Epidermal melanocyte (primary cell): ENCODE measurements around the gene ZDHHC18.

Experiments
- DNase-seq: peaks from one replicate; pipeline ENCODE4 v3.0.0; 2011; ENCODE audit warnings: low spot score; ENCODE audit not compliant: insufficient read length

ZDHHC18 gene

DNA sequence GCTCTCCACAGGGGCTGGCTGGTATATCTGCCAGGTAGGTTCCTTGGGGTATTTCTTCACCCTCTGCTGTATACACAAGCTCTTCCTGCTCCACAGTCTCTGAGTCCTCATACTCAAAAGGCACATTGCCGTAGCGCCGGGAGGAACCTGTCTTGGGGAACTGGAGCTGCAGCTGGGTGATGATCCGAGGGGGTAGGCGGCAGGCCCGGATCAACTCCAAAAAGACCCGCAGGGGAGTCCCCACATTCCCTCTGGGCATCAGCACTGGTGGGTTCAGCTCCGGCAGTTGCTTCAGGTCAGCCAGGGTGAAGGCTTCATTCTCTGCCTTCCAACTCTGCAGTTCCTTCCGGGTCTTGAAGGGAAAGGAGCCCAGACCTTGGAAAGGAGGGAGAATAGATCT, 70.9 kb downstream of the ZDHHC18 start:
- no peak for DNase-seq

DNA sequence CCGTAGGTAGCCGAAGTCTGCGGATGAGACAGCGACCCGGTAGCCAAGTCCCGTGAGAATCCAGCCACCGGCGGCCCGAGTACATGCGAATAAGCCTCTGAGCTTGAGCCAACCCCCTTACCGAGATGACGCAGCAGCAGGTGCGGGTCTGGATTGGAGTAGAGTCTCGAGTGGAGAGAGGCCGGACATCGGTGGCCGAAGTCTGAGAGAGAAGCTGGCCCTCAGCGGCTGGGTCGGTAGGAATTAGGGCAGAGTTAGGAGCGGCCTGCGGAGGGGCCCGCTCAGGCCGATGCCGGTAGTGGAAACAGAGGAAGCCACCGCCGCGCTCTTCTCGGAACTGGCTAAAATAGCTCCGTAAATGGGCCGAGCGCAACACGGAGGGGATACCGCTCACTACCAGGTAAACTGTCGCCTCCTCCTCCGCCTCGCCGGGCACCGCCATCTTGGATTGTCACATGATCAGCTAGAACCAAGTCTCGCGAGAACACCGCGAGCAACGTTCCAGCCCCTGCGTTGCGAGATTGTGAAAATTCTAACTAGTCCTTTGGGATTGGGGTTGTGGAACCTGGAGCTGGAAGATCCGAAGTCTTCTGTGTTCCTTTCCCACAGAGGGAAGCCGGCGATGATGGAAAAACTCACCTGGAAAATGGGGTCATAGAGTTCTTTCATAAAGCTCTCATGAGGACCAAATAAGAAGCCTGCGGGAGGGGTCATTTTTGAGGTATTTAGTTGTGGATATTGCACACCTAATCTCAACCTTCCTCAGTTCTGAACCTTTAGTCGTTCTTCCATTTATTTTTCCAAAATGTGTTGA, 73.7 kb downstream of the ZDHHC18 start, which contains the start of gene GPATCH3:
GPATCH3 (minus strand) TSS at position 467 of the 814 bp plus-strand sequence; CDS start at position 442, 25 bp downstream.
- peak; percentile 95 for DNase-seq

DNA sequence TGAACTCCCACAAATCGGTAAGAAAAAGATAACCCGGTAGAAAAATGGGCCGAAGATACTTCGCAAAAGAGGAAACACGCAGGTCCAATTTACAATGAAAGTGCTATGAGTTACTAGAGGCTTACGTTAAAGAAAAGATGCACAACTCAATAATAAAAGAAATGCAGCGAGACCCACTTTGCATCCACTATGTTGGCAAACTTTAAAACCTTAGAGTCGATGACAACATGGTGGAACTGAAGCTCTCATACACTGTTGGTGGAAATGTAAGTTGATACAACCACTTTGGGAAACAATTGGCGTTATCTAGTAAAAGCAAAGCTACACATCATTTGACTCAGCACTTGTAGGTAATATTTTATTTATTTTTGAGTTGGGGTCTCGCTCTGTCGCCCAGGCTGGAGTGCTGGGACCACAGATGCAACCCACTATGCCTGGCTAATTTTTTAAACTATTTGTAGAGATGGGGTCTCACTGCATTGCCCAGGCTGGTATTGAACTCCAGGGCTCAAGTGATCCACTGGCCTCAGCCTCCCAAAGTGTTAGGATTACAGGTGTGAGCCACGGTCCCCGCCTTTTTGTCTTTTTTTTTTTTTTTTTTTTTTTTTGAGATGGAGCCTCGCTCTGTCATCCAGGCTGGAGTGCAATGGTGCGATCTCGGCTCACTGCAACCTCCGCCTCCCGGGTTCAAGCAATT, 74.5 kb downstream of the ZDHHC18 start:
- no peak for DNase-seq
